Panc1 (cell line): ENCODE results near the gene CEACAM3. TPM values are rescaled to one million over a fixed set of nuclear protein-coding genes. Genes with fewer than 3 reads are reported as not detected.

ENCODE experiments used
- ATAC-seq: fragments of 200-7000 bp; cut with Tn5 transposase; 2 replicates; pipeline ENCODE4 v1.9.1; 2020; ENCODE audit warnings: mild to moderate bottlenecking, moderate library complexity
- BruUV-seq: library from RNA; stranded (reverse); fragments of 400-500 nt; replicated peaks from 2 replicates; lab custom pipeline; 2021; lab: Mats Ljungman, UMichigan
- CTCF ChIA-PET: fragments of 300-600 bp; sonication (Branson Sonifier 250); formaldehyde crosslinking; loops from one replicate; lab custom pipeline; 2022; ENCODE audit warnings: antibody characterized with exemption; lab: Charles Lee
- POLR2A ChIA-PET: fragments of 300-600 bp; sonication (Branson Sonifier 250); formaldehyde crosslinking; loops from one replicate; lab custom pipeline; 2022; ENCODE audit warnings: antibody characterized with exemption; lab: Charles Lee
- DNase-seq: peaks from one replicate; pipeline ENCODE4 v3.0.0-alpha.2; 2010; ENCODE audit warnings: low read depth, low spot score
- H3K27ac ChIP-seq: 2 replicates; pipeline ENCODE4 v1.5.1; 2011; ENCODE audit warnings: mild to moderate bottlenecking, low read length, inconsistent platforms
- H3K27me3 ChIP-seq: fragments of 200-500 bp; sonication (Bioruptor generic); 2 replicates; pipeline ENCODE4 v1.6.0; 2014; ENCODE audit warnings: low read length, inconsistent platforms; ENCODE audit not compliant: control insufficient read depth, insufficient read depth
- H3K36me3 ChIP-seq: fragments of 200-500 bp; sonication (Bioruptor generic); 2 replicates; pipeline ENCODE4 v1.5.1; 2014; ENCODE audit warnings: inconsistent platforms, mild to moderate bottlenecking, low read length, moderate library complexity; ENCODE audit not compliant: control insufficient read depth, insufficient read depth
- H3K4me1 ChIP-seq: 2 replicates; pipeline ENCODE4 v1.5.1; 2011; ENCODE audit warnings: inconsistent platforms, mild to moderate bottlenecking, low read length, moderate library complexity; ENCODE audit not compliant: control insufficient read depth, insufficient read depth
- H3K4me3 ChIP-seq, 2 experiments: 2 replicates each; pipeline ENCODE4 v1.5.1; 2011 to 2012; ENCODE audit warnings: low read depth in 2 of 2, low read length in 2 of 2, mild to moderate bottlenecking in 2 of 2, inconsistent platforms in 1 of 2, moderate library complexity in 1 of 2
- H3K9me3 ChIP-seq: fragments of 200-500 bp; sonication (Bioruptor generic); 2 replicates; pipeline ENCODE4 v1.5.1; 2014; ENCODE audit warnings: low read depth, mild to moderate bottlenecking, inconsistent platforms, low read length, moderate library complexity; ENCODE audit not compliant: control insufficient read depth, insufficient read depth
- CTCF ChIP-seq: fragments of 450-650 bp; IDR thresholded peaks from 2 replicates; pipeline ENCODE4 v1.5.1; 2017; ENCODE audit warnings: mild to moderate bottlenecking
- POLR2AphosphoS5 ChIP-seq: IDR thresholded peaks from 2 replicates; pipeline ENCODE4 v1.6.1; 2012; ENCODE audit warnings: mild to moderate bottlenecking, low read depth, low read length, moderate library complexity
- REST ChIP-seq, 2 experiments: IDR thresholded peaks; 2 replicates each; pipeline ENCODE4 v1.6.1; 2011 to 2012; ENCODE audit warnings: low read depth in 2 of 2, control low read depth in 1 of 2, low read length in 1 of 2, mild to moderate bottlenecking in 1 of 2, moderate library complexity in 1 of 2; ENCODE audit not compliant: insufficient read depth in 1 of 2
- SIN3A ChIP-seq: IDR thresholded peaks from 2 replicates; pipeline ENCODE4 v1.6.1; 2012; ENCODE audit warnings: low read depth, mild to moderate bottlenecking, low read length, moderate library complexity, borderline replicate concordance; ENCODE audit not compliant: insufficient read depth
- TCF7L2 ChIP-seq: IDR thresholded peaks from 2 replicates; pipeline ENCODE4 v1.6.1; 2011; ENCODE audit warnings: mild to moderate bottlenecking, low read depth, low read length, inconsistent platforms
- in situ Hi-C: cut with HindIII; loops from 2 replicates; pipeline ENCODE4 v1.10.0; 2016; ENCODE audit warnings: low sequenced_read_pairs, low pct_unique_long_range_greater_than_20kb
- intact Hi-C: fragments of 100-400 bp; cut with micrococcal nuclease; formaldehyde crosslinking; loops from one replicate; pipeline ENCODE4 v1.10.0; 2022; ENCODE audit not compliant: unreplicated experiment
- total RNA-seq: library from RNA; stranded (reverse); gene quantifications from one replicate; pipeline ENCODE4 v1.2.1, GENCODE V29; 2021; ENCODE audit not compliant: unreplicated experiment

CEACAM3 gene
- total RNA-seq, 1 experiment from 2014 or later: not detected

GRCh38 chr19:41801792-41802211, 5.4 kb downstream of the CEACAM3 start:
- ChIA-PET POLR2A (no interaction called here), CTCF (interaction anchor here (0.6 kb wide), 1 partner anchor 43 kb away, joined by 3 read pairs; no protein-coding TSS in a partner anchor)
- Histone ChIP-seq H3K4me3 (no peak overlapping the region), H3K27ac (no peak overlapping the region), H3K9me3 (no peaks in the 10 kb centered on the region), H3K4me1 (no peaks in the 10 kb centered on the region), H3K36me3 (no peaks in the 10 kb centered on the region), H3K27me3 (no peaks in the 10 kb centered on the region)
- intact Hi-C loops (no loop called here), in situ Hi-C loops (no loop called here)
- ATAC-seq: no peak
- TF ChIP-seq REST (IDR thresholded peaks at IDR 0.05; ENCODE audit: insufficient read depth in 1 of 2, low read depth in 2 of 2, low read length in 1 of 2) (no peak), SIN3A (no peak), CTCF (no peak)
- DNase-seq: no peak
- BruUV-seq: no TSS peak

- DNase-seq: no peak
- Histone ChIP-seq H3K4me3 (no peak overlapping the region), H3K27me3 (no peaks in the 10 kb centered on the region), H3K4me1 (no peaks in the 10 kb centered on the region), H3K9me3 (no peaks in the 10 kb centered on the region), H3K36me3 (no peaks in the 10 kb centered on the region), H3K27ac (no peak overlapping the region)
- BruUV-seq: no TSS peak
- TF ChIP-seq TCF7L2 (no peak), POLR2AphosphoS5 (no peak), CTCF (no peak), REST (IDR thresholded peaks at IDR 0.05; ENCODE audit: insufficient read depth in 1 of 2, low read depth in 2 of 2, low read length in 1 of 2) (no peak), SIN3A (no peak)
- no peak for ATAC-seq
- POLR2A ChIA-PET: no interaction called here
- intact Hi-C loops: no loop called here
- CTCF ChIA-PET: no interaction called here
- in situ Hi-C loops: no loop called here
Measured at GRCh38 chr19:41802770-41803169, 6.4 kb downstream of the CEACAM3 start.
